ENCODE results near the gene IDI1.

Gene IDI1

GRCh38 chr10:1048732-1049424 lies at the start of gene IDI1:
Gene IDI1, minus strand, starts transcription at chr10:1049119. Its CDS starts 116 bp downstream, at chr10:1049003.
- peaks cover 80% of the 10 kb centered on the region for H3K36me3 ChIP-seq (ENCODE audit: control insufficient read depth, low read length)
- peaks cover 40% of the 10 kb centered on the region for H4K20me1 ChIP-seq (ENCODE audit: control insufficient read depth, insufficient read depth, low read depth, low read length)
- peak within 1 kb of the TSS; percentile 75 for H3K4me2 ChIP-seq (ENCODE audit: low read length)
- H3K4me1 ChIP-seq (ENCODE audit: control insufficient read depth, low read length), result peaks cover 65% of the 10 kb centered on the region
- H3K27me3 ChIP-seq (ENCODE audit: control insufficient read depth, low read length), result no peaks in the 10 kb centered on the region
- H3F3A ChIP-seq (ENCODE audit: control insufficient read depth, insufficient read depth), result peaks cover 58% of the 10 kb centered on the region
- no peak for TF ChIP-seq EZH2phosphoT487 (IDR thresholded peaks at IDR 0.05; ENCODE audit: borderline replicate concordance, low read length)
- no peak for TF ChIP-seq CTCF (IDR thresholded peaks at IDR 0.05; ENCODE audit: low read depth, low read length, poor library complexity, severe bottlenecking)
- peaks cover 85% of the 10 kb centered on the region for H3K79me2 ChIP-seq (ENCODE audit: control insufficient read depth, low read length)
- H3K9me3 ChIP-seq (ENCODE audit: control insufficient read depth, insufficient read depth, low read length), result no peaks in the 10 kb centered on the region
- peak within 1 kb of the TSS; percentile 87 for H3K4me3 ChIP-seq (ENCODE audit: low read length)
- peak within 1 kb of the TSS; percentile 87 for H3K27ac ChIP-seq (ENCODE audit: low read depth, low read length)
- H3K9me2 ChIP-seq (replicated peaks; ENCODE audit: control insufficient read depth, low read length), result no peaks in the 10 kb centered on the region

GRCh38 chr10:1097436-1097835 lies 48.5 kb upstream of the IDI1 start:
- Histone ChIP-seq H3K4me1 (ENCODE audit: control insufficient read depth, low read length) (no peaks in the 10 kb centered on the region), H3K27me3 (ENCODE audit: control insufficient read depth, low read length) (no peaks in the 10 kb centered on the region), H3F3A (ENCODE audit: control insufficient read depth, insufficient read depth) (no peaks in the 10 kb centered on the region), H3K36me3 (ENCODE audit: control insufficient read depth, low read length) (peaks cover 65% of the 10 kb centered on the region), H3K4me3 (ENCODE audit: low read length) (no peak overlapping the region), H3K9me3 (ENCODE audit: control insufficient read depth, insufficient read depth, low read length) (no peaks in the 10 kb centered on the region), H3K4me2 (ENCODE audit: low read length) (no peak overlapping the region), H3K9me2 (replicated peaks; ENCODE audit: control insufficient read depth, low read length) (no peaks in the 10 kb centered on the region), H3K27ac (ENCODE audit: low read depth, low read length) (no peak overlapping the region), H4K20me1 (ENCODE audit: control insufficient read depth, insufficient read depth, low read depth, low read length) (no peaks in the 10 kb centered on the region), H3K79me2 (ENCODE audit: control insufficient read depth, low read length) (no peaks in the 10 kb centered on the region)
- no peak for TF ChIP-seq CTCF (IDR thresholded peaks at IDR 0.05; ENCODE audit: low read depth, low read length, poor library complexity, severe bottlenecking)
- no peak for TF ChIP-seq EZH2phosphoT487 (IDR thresholded peaks at IDR 0.05; ENCODE audit: borderline replicate concordance, low read length)

- no peak overlapping the region for H3K27ac ChIP-seq (ENCODE audit: low read depth, low read length)
- no peaks in the 10 kb centered on the region for H3K9me2 ChIP-seq (replicated peaks; ENCODE audit: control insufficient read depth, low read length)
- TF ChIP-seq EZH2phosphoT487 (IDR thresholded peaks at IDR 0.05; ENCODE audit: borderline replicate concordance, low read length), result no peak
- no peak for TF ChIP-seq CTCF (IDR thresholded peaks at IDR 0.05; ENCODE audit: low read depth, low read length, poor library complexity, severe bottlenecking)
- H3F3A ChIP-seq (ENCODE audit: control insufficient read depth, insufficient read depth), result no peaks in the 10 kb centered on the region
- H4K20me1 ChIP-seq (ENCODE audit: control insufficient read depth, insufficient read depth, low read depth, low read length), result no peaks in the 10 kb centered on the region
- H3K4me3 ChIP-seq (ENCODE audit: low read length), result no peak overlapping the region
- H3K36me3 ChIP-seq (ENCODE audit: control insufficient read depth, low read length), result peaks cover 61% of the 10 kb centered on the region
- H3K9me3 ChIP-seq (ENCODE audit: control insufficient read depth, insufficient read depth, low read length), result no peaks in the 10 kb centered on the region
- no peaks in the 10 kb centered on the region for H3K4me1 ChIP-seq (ENCODE audit: control insufficient read depth, low read length)
- no peak overlapping the region for H3K4me2 ChIP-seq (ENCODE audit: low read length)
- no peaks in the 10 kb centered on the region for H3K27me3 ChIP-seq (ENCODE audit: control insufficient read depth, low read length)
- H3K79me2 ChIP-seq (ENCODE audit: control insufficient read depth, low read length), result no peaks in the 10 kb centered on the region
Measured at GRCh38 chr10:1096287-1096889, 47.5 kb upstream of the IDI1 start.

Data from DOHH2 (cell line).